Keratinocyte (primary cell): ENCODE measurements around the gene PDE10A. TPM values are rescaled to one million over a fixed set of nuclear protein-coding genes. Genes with fewer than 3 reads are reported as not detected.

Experiments used
- DNase-seq: peaks from one replicate; pipeline ENCODE4 v3.0.0-alpha.2; 2011; ENCODE audit warnings: low read depth, missing footprints, low spot score
- FAIRE-seq: peaks from 2 replicates; lab custom pipeline; 2011; peaks lifted over from hg19 to GRCh38; lab: Jason Lieb, UNC
- H2AFZ ChIP-seq: 2 replicates; pipeline ENCODE4 v1.6.0; 2012; ENCODE audit warnings: low read length, control low read depth, inconsistent platforms; ENCODE audit not compliant: control insufficient read depth
- H3K27ac ChIP-seq: 2 replicates; pipeline ENCODE4 v1.5.1; 2011; ENCODE audit warnings: low read length; ENCODE audit not compliant: control insufficient read depth, insufficient read depth
- H3K27me3 ChIP-seq: 3 replicates; pipeline ENCODE4 v1.6.0; 2011; ENCODE audit warnings: low read length; ENCODE audit not compliant: control insufficient read depth, insufficient read depth; ENCODE audit errors: extremely low read depth
- H3K36me3 ChIP-seq, 2 experiments: 2 replicates in 1 of 2; 3 replicates in 1 of 2; pipeline ENCODE4 v1.5.1; 2011; ENCODE audit warnings: low read length in 2 of 2, mild to moderate bottlenecking in 1 of 2; ENCODE audit not compliant: control insufficient read depth in 2 of 2, insufficient read depth in 2 of 2; ENCODE audit errors: extremely low read depth in 1 of 2
- H3K4me1 ChIP-seq: 3 replicates; pipeline ENCODE4 v1.5.1; 2011; ENCODE audit warnings: low read length; ENCODE audit not compliant: control insufficient read depth, insufficient read depth; ENCODE audit errors: extremely low read depth
- H3K4me2 ChIP-seq: 3 replicates; pipeline ENCODE4 v1.6.0; 2011; ENCODE audit warnings: low read depth, low read length; ENCODE audit not compliant: control insufficient read depth, insufficient read depth; ENCODE audit errors: extremely low read depth
- H3K4me3 ChIP-seq, 3 experiments: fragments of 200-600 bp in 1 of 3; sonication (generic) in 1 of 3; 2 replicates in 2 of 3; 3 replicates in 1 of 3; pipeline ENCODE4 v1.5.1; 2011 to 2016; ENCODE audit warnings: low read length in 3 of 3, mild to moderate bottlenecking in 3 of 3, control low read depth in 2 of 3, inconsistent platforms in 1 of 3, low read depth in 1 of 3, mixed read lengths in 1 of 3, mixed run types in 1 of 3, moderate library complexity in 1 of 3; ENCODE audit not compliant: control insufficient read depth in 2 of 3, insufficient read depth in 2 of 3; ENCODE audit errors: extremely low read depth in 1 of 3
- H3K79me2 ChIP-seq: 2 replicates; pipeline ENCODE4 v1.6.0; 2012; ENCODE audit warnings: low read length; ENCODE audit not compliant: control insufficient read depth, insufficient read depth
- H3K9ac ChIP-seq: 3 replicates; pipeline ENCODE4 v1.6.0; 2011; ENCODE audit warnings: low read length; ENCODE audit not compliant: control insufficient read depth, insufficient read depth; ENCODE audit errors: extremely low read depth
- H3K9me1 ChIP-seq: 3 replicates; pipeline ENCODE4 v1.6.0; 2011; ENCODE audit warnings: low read length; ENCODE audit not compliant: control insufficient read depth, insufficient read depth; ENCODE audit errors: extremely low read depth
- H3K9me3 ChIP-seq: 2 replicates; pipeline ENCODE4 v1.5.1; 2012; ENCODE audit warnings: low read depth, low read length; ENCODE audit not compliant: control insufficient read depth
- H4K20me1 ChIP-seq: 3 replicates; pipeline ENCODE4 v1.6.0; 2011; ENCODE audit warnings: low read length; ENCODE audit not compliant: control insufficient read depth, insufficient read depth; ENCODE audit errors: extremely low read depth
- EZH2 ChIP-seq: IDR thresholded peaks from one replicate; pipeline ENCODE4 v1.6.1; 2012; ENCODE audit warnings: inconsistent platforms, mild to moderate bottlenecking, low read length, moderate library complexity
- dilution Hi-C: fragments of 300-500 bp; cut with MboI; formaldehyde crosslinking; loops from one replicate; pipeline ENCODE4 v1.7.0; 2020; ENCODE audit warnings: low sequenced_read_pairs; ENCODE audit not compliant: extremely low pct_ligation_motif_present
- polyA plus RNA-seq, 5 experiments: library from polyadenylated mRNA; depleted of rRNA in 3 of 5; stranded (reverse) in 3 of 5; stranded (forward) in 1 of 5; unstranded in 1 of 5; fragments of >200 nt; gene quantifications; 1 replicate in 1 of 5; 2 replicates in 3 of 5; 3 replicates in 1 of 5; pipeline versions ENCODE4 v1.2.1 to v1.2.3, GENCODE V29; 2011 to 2012; ENCODE audit warnings: missing spikeins in 2 of 5, low read depth in 1 of 5, low replicate concordance in 1 of 5
- TF ChIP-seq, protein P1 (sequence below), 3 experiments: IDR thresholded peaks in 1 of 3; conservative IDR thresholded peaks in 1 of 3; optimal IDR thresholded peaks in 1 of 3; 2 replicates in 2 of 3; 3 replicates in 1 of 3; pipeline versions ENCODE3 to v1.5.1; 2011; ENCODE audit warnings: low read length in 3 of 3, mild to moderate bottlenecking in 3 of 3, moderate library complexity in 2 of 3, control low read depth in 1 of 3, inconsistent platforms in 1 of 3; ENCODE audit not compliant: insufficient read depth in 2 of 3; ENCODE audit errors: extremely low read depth in 1 of 3

PDE10A gene
- polyA plus RNA-seq, 1 donor (not counting 4 experiments of a cell fraction or from before 2014, with no cell fraction given) = not detected

DNA sequence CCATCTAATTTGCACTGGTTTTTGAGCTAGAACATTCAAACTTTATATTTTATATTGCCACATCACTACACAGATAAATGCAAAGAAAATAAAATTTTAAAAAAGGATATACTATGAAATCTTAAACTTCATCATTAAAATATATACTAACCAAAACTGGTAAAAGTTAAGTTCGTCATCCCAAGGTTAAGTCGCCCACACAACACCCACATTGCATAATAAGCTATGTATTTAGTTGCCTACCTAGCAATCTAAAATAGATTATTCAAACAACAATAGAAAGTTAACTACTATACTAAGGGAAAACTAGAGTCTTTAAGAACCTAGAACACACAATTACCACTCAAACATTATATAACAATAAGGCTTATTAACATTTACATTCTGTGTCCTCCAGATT lies 24.5 kb downstream of the PDE10A start:
- Histone ChIP-seq H3K4me2 (no peak overlapping the region), H3K27me3 (no peaks in the 10 kb centered on the region), H2AFZ (no peak overlapping the region), H3K36me3 (no peaks in the 10 kb centered on the region), H3K27ac (no peak overlapping the region), H4K20me1 (no peaks in the 10 kb centered on the region), H3K4me1 (no peaks in the 10 kb centered on the region), H3K9ac (no peak overlapping the region), H3K9me1 (no peaks in the 10 kb centered on the region), H3K4me3 (no peak overlapping the region), H3K9me3 (peaks cover 6% of the 10 kb centered on the region), H3K79me2 (no peaks in the 10 kb centered on the region)
- dilution Hi-C loops = no loop called here
- DNase-seq (no peak), FAIRE-seq (no peak)
- TF ChIP-seq, protein P1, sequence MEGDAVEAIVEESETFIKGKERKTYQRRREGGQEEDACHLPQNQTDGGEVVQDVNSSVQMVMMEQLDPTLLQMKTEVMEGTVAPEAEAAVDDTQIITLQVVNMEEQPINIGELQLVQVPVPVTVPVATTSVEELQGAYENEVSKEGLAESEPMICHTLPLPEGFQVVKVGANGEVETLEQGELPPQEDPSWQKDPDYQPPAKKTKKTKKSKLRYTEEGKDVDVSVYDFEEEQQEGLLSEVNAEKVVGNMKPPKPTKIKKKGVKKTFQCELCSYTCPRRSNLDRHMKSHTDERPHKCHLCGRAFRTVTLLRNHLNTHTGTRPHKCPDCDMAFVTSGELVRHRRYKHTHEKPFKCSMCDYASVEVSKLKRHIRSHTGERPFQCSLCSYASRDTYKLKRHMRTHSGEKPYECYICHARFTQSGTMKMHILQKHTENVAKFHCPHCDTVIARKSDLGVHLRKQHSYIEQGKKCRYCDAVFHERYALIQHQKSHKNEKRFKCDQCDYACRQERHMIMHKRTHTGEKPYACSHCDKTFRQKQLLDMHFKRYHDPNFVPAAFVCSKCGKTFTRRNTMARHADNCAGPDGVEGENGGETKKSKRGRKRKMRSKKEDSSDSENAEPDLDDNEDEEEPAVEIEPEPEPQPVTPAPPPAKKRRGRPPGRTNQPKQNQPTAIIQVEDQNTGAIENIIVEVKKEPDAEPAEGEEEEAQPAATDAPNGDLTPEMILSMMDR (optimal IDR thresholded peaks at IDR 0.05 in 1 of 3, IDR thresholded peaks at IDR 0.05 in 1 of 3, conservative IDR thresholded peaks at IDR 0.05 in 1 of 3; ENCODE audit: extremely low read depth in 1 of 3, insufficient read depth in 2 of 3, low read length in 3 of 3) = no peak
- TF ChIP-seq EZH2 = no peak

DNA sequence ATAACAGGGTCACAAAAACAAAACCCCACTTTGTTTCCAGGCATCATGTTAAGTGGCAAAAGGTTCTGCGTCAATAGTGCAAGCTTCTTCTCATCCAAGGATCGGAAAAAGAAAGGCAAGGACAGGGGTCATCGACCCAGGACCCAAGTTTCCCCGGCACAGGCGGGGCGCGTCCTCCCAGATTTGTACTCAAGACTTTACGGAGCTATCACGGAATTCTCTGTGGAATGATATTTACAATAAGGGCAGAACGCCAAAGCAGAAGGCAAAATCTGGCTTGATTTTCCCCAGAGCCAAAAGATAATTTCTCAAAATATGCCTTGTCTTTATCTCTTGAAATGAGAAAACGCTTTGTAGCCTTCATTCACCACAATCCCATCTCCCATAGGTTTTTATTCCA lies 25.5 kb downstream of the PDE10A start:
- Histone ChIP-seq H2AFZ (no peak overlapping the region), H3K9ac (no peak overlapping the region), H3K79me2 (no peaks in the 10 kb centered on the region), H4K20me1 (no peaks in the 10 kb centered on the region), H3K9me1 (no peaks in the 10 kb centered on the region), H3K36me3 (no peaks in the 10 kb centered on the region), H3K27ac (no peak overlapping the region), H3K4me3 (no peak overlapping the region), H3K27me3 (no peaks in the 10 kb centered on the region), H3K4me1 (no peaks in the 10 kb centered on the region), H3K9me3 (peaks cover 3% of the 10 kb centered on the region), H3K4me2 (no peak overlapping the region)
- DNase-seq (no peak), FAIRE-seq (no peak)
- dilution Hi-C loops = no loop called here
- TF ChIP-seq EZH2 = no peak
- TF ChIP-seq, protein P1 (optimal IDR thresholded peaks at IDR 0.05 in 1 of 3, IDR thresholded peaks at IDR 0.05 in 1 of 3, conservative IDR thresholded peaks at IDR 0.05 in 1 of 3; ENCODE audit: extremely low read depth in 1 of 3, insufficient read depth in 2 of 3, low read length in 3 of 3) = no peak
